Endothelial cell of umbilical vein (primary cell): ENCODE data around the gene VAV2. TPM values are rescaled to one million over a fixed set of nuclear protein-coding genes. Genes with fewer than 3 reads are reported as not detected.

ENCODE experiments used
- BruUV-seq: library from RNA; stranded (reverse); fragments of 400-500 nt; replicated peaks from 2 replicates; lab custom pipeline; 2021; lab: Mats Ljungman, UMichigan
- CTCF ChIA-PET: fragments of 300-600, 350-600 bp; sonication (Branson Sonifier 250); formaldehyde crosslinking; loops from one replicate; lab custom pipeline; 2021; ENCODE audit warnings: antibody characterized with exemption, inconsistent platforms; lab: Charles Lee
- POLR2A ChIA-PET: fragments of 300-600, 350-600 bp; sonication (Branson Sonifier 250); formaldehyde crosslinking; loops from one replicate; lab custom pipeline; 2021; ENCODE audit warnings: antibody characterized with exemption, inconsistent platforms; lab: Charles Lee
- DNase-seq: peaks from one replicate; pipeline ENCODE4 v3.0.0-alpha.2; 2011; ENCODE audit warnings: low read depth, low spot score
- FAIRE-seq: peaks from 2 replicates; lab custom pipeline; 2011; peaks lifted over from hg19 to GRCh38; lab: Jason Lieb, UNC
- H2AFZ ChIP-seq: 2 replicates; pipeline ENCODE4 v1.6.0; 2012; ENCODE audit warnings: low read depth, low read length, control low read depth, inconsistent platforms
- H3K27ac ChIP-seq: 2 replicates; pipeline ENCODE4 v1.5.1; 2011; ENCODE audit warnings: low read depth, mild to moderate bottlenecking, control low read depth, low read length, moderate library complexity; ENCODE audit not compliant: insufficient read depth
- H3K27me3 ChIP-seq, 2 experiments: 2 replicates each; pipeline versions ENCODE4 v1.6.0 to v1.6.1; 2011; ENCODE audit warnings: low read length in 2 of 2, mixed read lengths in 1 of 2; ENCODE audit not compliant: control insufficient read depth in 2 of 2, insufficient read depth in 2 of 2
- H3K36me3 ChIP-seq, 2 experiments: 2 replicates in 1 of 2; 3 replicates in 1 of 2; pipeline ENCODE4 v1.5.1; 2011; ENCODE audit warnings: low read length in 2 of 2, mild to moderate bottlenecking in 1 of 2, moderate library complexity in 1 of 2; ENCODE audit not compliant: control insufficient read depth in 2 of 2, insufficient read depth in 2 of 2; ENCODE audit errors: extremely low read depth in 1 of 2
- H3K4me1 ChIP-seq: 3 replicates; pipeline ENCODE4 v1.5.1; 2011; ENCODE audit warnings: mild to moderate bottlenecking, low read length; ENCODE audit not compliant: control insufficient read depth, insufficient read depth; ENCODE audit errors: extremely low read depth
- H3K4me2 ChIP-seq: 2 replicates; pipeline ENCODE4 v1.6.1; 2011; ENCODE audit warnings: low read length, control low read depth, mixed read lengths; ENCODE audit not compliant: insufficient read depth
- H3K4me3 ChIP-seq, 3 experiments: fragments of 200-600 bp in 1 of 3; sonication (generic), shearing (Covaris generic) in 1 of 3; replicated peaks in 1 of 3; 2 replicates each; pipeline ENCODE4 v1.5.1; 2011 to 2016; ENCODE audit warnings: control low read depth in 3 of 3, low read length in 3 of 3, mild to moderate bottlenecking in 2 of 3, inconsistent platforms in 1 of 3, low read depth in 1 of 3, moderate library complexity in 1 of 3; ENCODE audit not compliant: insufficient read depth in 1 of 3
- H3K79me2 ChIP-seq: 2 replicates; pipeline ENCODE4 v1.6.0; 2012; ENCODE audit warnings: low read length, inconsistent platforms; ENCODE audit not compliant: control insufficient read depth, insufficient read depth
- H3K9ac ChIP-seq: replicated peaks from 2 replicates; pipeline ENCODE3; 2011; ENCODE audit warnings: low read length, control low read depth; ENCODE audit not compliant: insufficient read depth; ENCODE audit errors: extremely low read depth
- H3K9me1 ChIP-seq: replicated peaks from 3 replicates; pipeline ENCODE4 v1.6.0; 2011; ENCODE audit warnings: mild to moderate bottlenecking, low read length; ENCODE audit not compliant: control insufficient read depth, insufficient read depth; ENCODE audit errors: extremely low read depth
- H3K9me3 ChIP-seq: replicated peaks from 2 replicates; pipeline ENCODE4 v1.5.1; 2012; ENCODE audit warnings: low read length, inconsistent platforms; ENCODE audit not compliant: control insufficient read depth, insufficient read depth
- H4K20me1 ChIP-seq: replicated peaks from 2 replicates; pipeline ENCODE3; 2011; ENCODE audit warnings: mild to moderate bottlenecking, low read length; ENCODE audit not compliant: control insufficient read depth, insufficient read depth; ENCODE audit errors: extremely low read depth
- EZH2 ChIP-seq: IDR thresholded peaks from 2 replicates; pipeline ENCODE4 v1.6.1; 2012; ENCODE audit warnings: borderline replicate concordance, low read depth, mild to moderate bottlenecking, moderate library complexity, low read length, inconsistent platforms; ENCODE audit not compliant: severe bottlenecking
- FOS ChIP-seq: IDR thresholded peaks from 2 replicates; pipeline ENCODE4 v1.6.1; 2011; ENCODE audit warnings: mild to moderate bottlenecking, low read length, moderate library complexity, borderline replicate concordance; ENCODE audit not compliant: insufficient read depth
- GATA2 ChIP-seq: IDR thresholded peaks from 2 replicates; pipeline ENCODE4 v1.7.0; 2011; ENCODE audit warnings: low read depth, mild to moderate bottlenecking, moderate library complexity, mixed read lengths, low read length; ENCODE audit not compliant: insufficient read length, insufficient read depth
- JUN ChIP-seq: IDR thresholded peaks from 2 replicates; pipeline ENCODE4 v1.6.1; 2011; ENCODE audit warnings: borderline replicate concordance, low read depth; ENCODE audit not compliant: insufficient read length, insufficient read depth
- MYC ChIP-seq: IDR thresholded peaks from one replicate; pipeline ENCODE4 v1.6.1; 2011; ENCODE audit warnings: mild to moderate bottlenecking, low read depth, low read length
- POLR2A ChIP-seq: IDR thresholded peaks from 2 replicates; pipeline ENCODE4 v1.6.1; 2012; ENCODE audit warnings: low read depth, mild to moderate bottlenecking, control low read depth, low read length
- POLR2AphosphoS5 ChIP-seq: IDR thresholded peaks from 2 replicates; pipeline ENCODE4 v1.6.1; 2012; ENCODE audit warnings: low read depth, mild to moderate bottlenecking, control low read depth, low read length, moderate library complexity; ENCODE audit not compliant: insufficient read depth
- dilution Hi-C: fragments of 300-500 bp; cut with MboI; formaldehyde crosslinking; loops from one replicate; pipeline ENCODE4 v1.15.0; 2019; ENCODE audit warnings: low sequenced_read_pairs; ENCODE audit not compliant: extremely low pct_ligation_motif_present
- intact Hi-C: fragments of 100-400 bp; cut with micrococcal nuclease; formaldehyde crosslinking; loops from one replicate; pipeline ENCODE4 v1.10.0; 2022
- polyA plus RNA-seq, 4 experiments: library from polyadenylated mRNA; depleted of rRNA in 3 of 4; stranded (reverse) in 3 of 4; unstranded in 1 of 4; fragments of >200 nt; gene quantifications; 2 replicates each; pipeline versions ENCODE4 v1.2.1 to v1.2.3, GENCODE V29; 2011 to 2012; ENCODE audit warnings: missing spikeins in 1 of 4
- total RNA-seq: library from RNA; stranded (reverse); gene quantifications from 2 replicates; pipeline ENCODE4 v1.2.3, GENCODE V29; 2021
- TF ChIP-seq, protein P1 (sequence below), 2 donors: IDR thresholded peaks; 1 replicate in 1 of 2; 2 replicates in 1 of 2; pipeline ENCODE4 v1.5.1; 2011; ENCODE audit warnings: low read length in 2 of 2, mild to moderate bottlenecking in 2 of 2, moderate library complexity in 2 of 2, control low read depth in 1 of 2, inconsistent platforms in 1 of 2, low read depth in 1 of 2; ENCODE audit not compliant: insufficient read depth in 1 of 2; ENCODE audit errors: extremely low read depth in 1 of 2
- TF ChIP-seq, protein P2 (sequence below): IDR thresholded peaks from 2 replicates; pipeline ENCODE4 v1.6.1; 2011; ENCODE audit not compliant: insufficient read depth, insufficient read length

The VAV2 gene
- total and polyA plus RNA-seq, 2 donors (not counting 3 experiments of a cell fraction or from before 2014, with no cell fraction given): 10.6 to 30.6 TPM

DNA sequence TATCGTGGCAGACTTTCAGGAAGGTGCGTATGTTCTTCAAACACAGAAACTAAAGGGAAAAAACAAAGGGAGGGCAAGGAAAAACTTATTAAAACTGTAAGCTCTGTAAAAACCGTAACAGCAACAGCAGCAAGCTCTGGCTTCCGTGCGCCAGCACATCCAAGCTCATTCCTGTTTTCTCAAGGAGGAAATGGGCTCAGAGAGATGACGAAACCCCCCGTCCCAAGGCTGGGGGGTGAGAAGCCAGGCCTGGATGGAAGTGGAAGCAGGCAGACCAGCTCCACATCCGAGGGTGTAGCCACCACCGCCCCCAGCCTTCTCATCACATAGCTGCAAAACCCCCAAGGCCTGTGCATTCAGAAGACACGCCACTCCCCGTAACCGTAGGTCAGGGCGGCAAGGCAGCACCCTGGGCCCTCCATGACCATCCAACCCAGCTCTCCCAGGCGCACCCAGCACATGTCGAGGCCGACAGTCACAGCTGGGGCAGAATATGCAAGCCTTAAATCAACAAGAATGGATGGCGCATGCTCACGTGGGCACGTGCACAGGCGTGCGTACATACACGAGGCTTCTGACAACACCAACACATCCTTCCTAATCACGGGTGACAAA lies 52.8 kb downstream of the VAV2 start:
- Histone ChIP-seq H3K4me2 (no peak overlapping the region), H3K79me2 (peaks cover 29% of the 10 kb centered on the region), H3K9me1 (no peaks in the 10 kb centered on the region), H3K27ac (no peak overlapping the region), H3K27me3 (no peaks in the 10 kb centered on the region), H4K20me1 (no peaks in the 10 kb centered on the region), H3K36me3 (peaks cover 0 to 6% of the 10 kb centered on the region in 2 experiments), H3K4me3 (no peak overlapping the region), H3K4me1 (peaks cover 12% of the 10 kb centered on the region), H3K9ac (no peak overlapping the region), H2AFZ (no peak overlapping the region), H3K9me3 (no peaks in the 10 kb centered on the region)
- intact Hi-C loops (no loop called here), dilution Hi-C loops (no loop called here)
- DNase-seq (peak; percentile 32), FAIRE-seq (no peak)
- BruUV-seq: no TSS peak
- ChIA-PET POLR2A (no interaction called here), CTCF (interaction anchor here (1.1 to 1.2 kb wide), 2 partner anchors 9 to 40 kb away, joined by 3 to 5 read pairs; no protein-coding TSS in a partner anchor)
- TF ChIP-seq POLR2A: no peak
- TF ChIP-seq GATA2: no peak
- no peak for TF ChIP-seq FOS
- TF ChIP-seq, protein P1, sequence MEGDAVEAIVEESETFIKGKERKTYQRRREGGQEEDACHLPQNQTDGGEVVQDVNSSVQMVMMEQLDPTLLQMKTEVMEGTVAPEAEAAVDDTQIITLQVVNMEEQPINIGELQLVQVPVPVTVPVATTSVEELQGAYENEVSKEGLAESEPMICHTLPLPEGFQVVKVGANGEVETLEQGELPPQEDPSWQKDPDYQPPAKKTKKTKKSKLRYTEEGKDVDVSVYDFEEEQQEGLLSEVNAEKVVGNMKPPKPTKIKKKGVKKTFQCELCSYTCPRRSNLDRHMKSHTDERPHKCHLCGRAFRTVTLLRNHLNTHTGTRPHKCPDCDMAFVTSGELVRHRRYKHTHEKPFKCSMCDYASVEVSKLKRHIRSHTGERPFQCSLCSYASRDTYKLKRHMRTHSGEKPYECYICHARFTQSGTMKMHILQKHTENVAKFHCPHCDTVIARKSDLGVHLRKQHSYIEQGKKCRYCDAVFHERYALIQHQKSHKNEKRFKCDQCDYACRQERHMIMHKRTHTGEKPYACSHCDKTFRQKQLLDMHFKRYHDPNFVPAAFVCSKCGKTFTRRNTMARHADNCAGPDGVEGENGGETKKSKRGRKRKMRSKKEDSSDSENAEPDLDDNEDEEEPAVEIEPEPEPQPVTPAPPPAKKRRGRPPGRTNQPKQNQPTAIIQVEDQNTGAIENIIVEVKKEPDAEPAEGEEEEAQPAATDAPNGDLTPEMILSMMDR (IDR thresholded peaks at IDR 0.05; ENCODE audit: extremely low read depth in 1 of 2, insufficient read depth in 1 of 2, low read depth in 1 of 2, low read length in 2 of 2): no peak
- no peak for TF ChIP-seq POLR2AphosphoS5
- TF ChIP-seq EZH2: no peak
- TF ChIP-seq, protein P2, sequence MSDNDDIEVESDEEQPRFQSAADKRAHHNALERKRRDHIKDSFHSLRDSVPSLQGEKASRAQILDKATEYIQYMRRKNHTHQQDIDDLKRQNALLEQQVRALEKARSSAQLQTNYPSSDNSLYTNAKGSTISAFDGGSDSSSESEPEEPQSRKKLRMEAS: no peak
- no peak for TF ChIP-seq JUN
- TF ChIP-seq MYC: no peak
